NOMO-1 treated with DMSO at 0.1 percent for 48 hours (cell line): ENCODE data around the gene MAEA.

Experiments
- DNase-seq: peaks from one replicate; lab custom pipeline; 2025; ENCODE audit not compliant: unreplicated experiment; lab: John Stamatoyannopoulos, UW

Gene MAEA

DNA sequence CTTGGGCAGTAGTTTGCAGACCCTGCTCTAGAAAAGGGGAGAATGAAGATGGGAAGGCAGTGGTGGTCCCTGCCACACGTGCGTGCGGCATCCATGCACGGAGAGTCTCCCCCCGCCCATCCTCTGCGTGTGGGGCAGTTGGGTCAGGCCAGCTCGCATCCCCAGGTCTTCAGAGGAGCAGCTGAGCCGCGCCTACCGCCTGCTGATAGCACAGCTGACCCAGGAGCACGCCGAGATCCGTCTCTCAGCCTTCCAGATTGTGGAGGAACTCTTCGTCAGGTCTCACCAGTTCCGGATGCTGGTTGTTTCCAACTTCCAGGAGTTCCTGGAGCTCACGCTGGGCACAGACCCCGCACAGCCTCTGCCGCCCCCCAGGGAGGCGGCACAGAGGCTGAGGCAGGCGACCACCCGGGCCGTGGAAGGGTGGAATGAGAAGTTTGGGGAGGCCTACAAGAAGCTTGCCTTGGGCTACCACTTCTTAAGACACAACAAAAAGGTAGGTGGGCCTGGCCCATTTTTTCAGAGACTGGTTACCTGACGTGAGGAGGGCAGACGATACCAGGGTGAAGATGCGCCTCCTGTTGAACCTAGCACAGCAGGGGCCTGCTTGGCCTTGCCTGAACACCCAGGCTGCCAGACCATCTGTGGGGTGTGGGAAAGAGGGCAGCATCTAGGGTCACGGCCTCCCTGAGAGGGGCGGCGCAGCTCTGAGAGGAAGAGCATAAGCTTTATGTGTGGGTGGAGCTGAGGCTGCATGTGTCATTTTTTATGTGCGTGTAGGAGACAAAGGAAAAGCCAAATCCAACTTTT lies 59.9 kb downstream of the MAEA start:
- DNase-seq, result no peak

DNA sequence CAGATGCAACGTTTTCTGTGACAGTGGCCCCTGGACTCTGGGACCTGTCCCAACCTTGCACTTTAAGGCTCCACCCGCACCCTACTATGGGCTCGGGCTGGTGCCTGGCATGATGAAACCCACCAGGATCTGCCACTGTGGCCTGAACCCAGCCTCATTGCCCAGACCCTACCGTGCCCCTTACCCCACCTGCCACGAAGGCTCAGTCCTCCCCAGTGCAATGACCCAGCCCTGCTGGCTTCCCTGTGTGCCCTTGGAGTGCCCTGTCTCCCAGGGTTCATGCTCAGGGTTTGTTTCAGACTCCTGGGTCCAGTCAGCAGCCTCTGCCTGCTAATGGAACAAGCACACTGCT lies 60.5 kb downstream of the MAEA start:
- no peak for DNase-seq

DNA sequence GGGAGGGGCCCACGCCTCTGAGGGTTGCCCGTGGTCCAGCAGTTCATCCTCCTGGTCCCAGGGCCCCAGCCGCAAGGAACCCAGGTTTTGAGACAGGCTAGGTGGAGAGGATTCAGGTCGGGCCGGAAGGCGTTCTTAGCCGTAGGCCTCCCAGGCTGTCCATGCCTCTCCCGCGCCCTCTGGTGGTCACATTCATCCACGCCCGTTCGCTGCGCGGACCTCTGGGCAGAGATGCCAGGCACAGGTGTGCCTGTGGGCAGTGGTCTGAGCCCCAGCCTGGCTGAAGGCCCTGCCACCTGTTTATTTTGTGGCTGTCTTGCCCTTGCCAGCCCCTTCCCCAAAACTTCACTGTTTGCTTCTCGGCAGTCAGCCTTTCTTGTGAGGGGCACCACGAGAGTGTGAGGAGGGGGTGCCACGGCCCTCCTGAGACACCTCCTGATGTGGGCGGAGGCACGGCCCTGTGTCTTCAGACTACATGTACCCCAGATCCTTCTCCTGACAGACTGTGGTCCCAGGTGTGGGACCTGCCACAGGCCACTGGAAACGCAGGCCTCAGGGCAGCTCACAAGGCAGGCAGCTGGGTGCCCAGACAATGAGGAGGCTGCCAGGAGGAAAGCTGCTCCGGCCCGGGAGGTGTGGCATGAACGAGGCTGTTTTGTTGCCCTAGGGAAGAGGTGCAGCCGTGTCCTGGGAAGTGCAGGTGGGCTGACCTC lies 62.3 kb downstream of the MAEA start:
- DNase-seq, result peak; percentile 47

DNA sequence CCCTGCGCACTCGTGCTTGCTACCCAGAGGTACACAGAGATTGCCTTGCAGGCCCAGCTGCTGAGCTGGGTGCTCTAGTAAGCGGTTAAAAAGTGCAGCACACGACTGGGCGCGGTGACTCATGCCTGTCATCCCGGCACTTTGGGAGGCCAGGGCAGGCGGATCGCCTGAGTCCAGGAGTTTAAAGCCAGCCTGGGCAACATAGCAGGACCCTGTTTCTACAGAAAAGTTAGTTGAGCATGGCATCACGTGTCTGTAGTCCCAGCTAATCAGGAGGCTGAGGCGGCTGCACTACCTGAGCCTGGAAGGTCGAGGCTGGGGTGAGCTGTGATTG lies 62.8 kb downstream of the MAEA start:
- no peak for DNase-seq

DNA sequence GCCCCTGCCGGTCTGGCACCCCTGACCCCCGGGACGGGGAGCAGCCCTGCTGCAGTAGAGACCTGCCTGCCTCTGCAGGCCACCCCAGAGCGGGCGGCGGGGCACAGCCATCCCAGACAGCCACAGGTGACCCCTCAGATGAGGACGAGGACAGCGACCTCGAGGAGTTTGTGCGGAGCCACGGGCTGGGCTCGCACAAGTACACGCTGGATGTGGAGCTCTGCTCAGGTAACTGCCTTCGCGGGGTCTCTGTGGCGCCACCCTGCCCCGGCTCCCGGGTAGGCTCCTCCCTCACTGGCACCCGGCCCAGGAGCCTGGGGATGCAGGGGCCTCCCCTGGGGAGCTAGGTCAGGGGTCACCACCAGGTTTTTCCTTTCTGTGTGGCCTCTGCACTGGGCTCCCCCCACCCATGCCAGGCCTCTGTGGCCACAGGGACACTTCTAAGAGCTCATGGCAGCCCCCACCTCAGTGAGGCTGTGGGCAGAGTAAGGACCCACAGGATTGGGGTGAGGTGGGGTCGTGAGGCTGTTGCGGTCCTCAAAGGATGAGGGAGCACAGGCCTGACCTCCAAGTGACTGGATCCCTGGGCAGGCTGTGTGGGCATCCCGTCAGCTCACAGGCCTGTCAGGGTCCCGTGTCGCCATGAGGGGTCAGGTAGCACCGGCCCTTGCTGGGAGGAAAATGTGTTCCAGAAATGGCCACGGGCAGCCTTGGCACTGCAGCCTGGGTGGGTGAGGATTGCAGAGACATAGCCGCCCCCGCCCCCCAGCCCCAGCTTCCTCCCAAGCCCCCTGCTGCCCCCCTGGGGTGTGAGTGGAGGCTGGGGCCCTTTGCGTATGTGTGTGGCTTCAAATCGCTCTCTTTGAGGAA lies 63.7 kb downstream of the MAEA start:
- DNase-seq, result no peak

DNA sequence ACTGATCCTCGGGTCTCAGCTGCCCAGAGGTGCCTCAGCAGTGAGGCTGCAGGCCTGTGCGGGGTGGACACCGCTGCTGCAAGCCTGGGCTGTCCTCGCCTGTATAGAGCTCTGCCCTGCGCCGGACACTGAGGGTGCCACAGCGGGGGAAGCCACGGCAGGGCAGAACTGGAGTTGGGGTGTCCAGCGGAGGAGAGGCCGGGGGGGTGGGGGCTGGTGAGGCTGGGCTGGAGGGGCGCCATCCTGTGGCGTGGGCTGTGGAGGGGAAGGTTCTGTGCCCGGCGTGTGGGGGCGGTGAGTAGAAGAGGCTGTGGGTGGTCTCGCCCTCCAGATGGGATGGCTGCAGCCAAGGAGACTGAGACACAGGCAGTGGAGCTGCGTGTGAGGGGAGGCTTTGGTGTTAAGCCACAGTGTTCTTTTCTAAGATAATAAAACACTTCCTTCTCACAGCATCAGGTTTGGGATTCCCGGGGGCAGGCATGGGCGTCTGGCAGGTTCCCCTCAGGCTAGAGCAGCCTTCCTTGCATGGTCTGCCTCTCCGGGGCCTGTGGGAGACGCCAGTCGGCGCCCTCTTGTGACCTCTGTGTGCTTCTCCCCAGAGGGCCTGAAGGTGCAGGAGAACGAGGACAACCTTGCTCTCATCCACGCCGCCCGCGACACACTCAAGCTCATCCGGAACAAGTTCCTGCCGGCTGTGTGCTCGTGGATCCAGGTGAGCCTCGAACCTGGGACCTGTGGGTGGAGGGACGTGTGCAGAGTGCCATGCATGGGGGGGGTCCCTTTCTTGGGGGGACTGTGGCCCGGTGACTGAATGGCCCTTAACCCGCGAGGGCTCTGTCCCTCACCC lies 64.7 kb downstream of the MAEA start:
- DNase-seq, result no peak

DNA sequence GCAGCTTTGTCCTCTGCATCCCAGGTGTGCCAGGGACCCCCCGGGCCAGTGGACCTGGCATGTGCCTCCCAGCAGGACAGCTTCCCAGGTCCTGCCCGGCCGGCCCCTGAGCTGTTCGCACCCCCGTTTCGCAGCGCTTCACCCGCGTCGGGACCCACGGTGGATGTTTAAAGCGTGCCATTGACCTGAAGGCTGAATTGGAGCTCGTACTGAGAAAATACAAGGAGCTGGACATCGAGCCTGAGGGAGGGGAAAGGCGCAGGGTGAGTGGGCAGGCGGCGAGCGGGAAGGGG lies 65.2 kb downstream of the MAEA start:
- no peak for DNase-seq

DNA sequence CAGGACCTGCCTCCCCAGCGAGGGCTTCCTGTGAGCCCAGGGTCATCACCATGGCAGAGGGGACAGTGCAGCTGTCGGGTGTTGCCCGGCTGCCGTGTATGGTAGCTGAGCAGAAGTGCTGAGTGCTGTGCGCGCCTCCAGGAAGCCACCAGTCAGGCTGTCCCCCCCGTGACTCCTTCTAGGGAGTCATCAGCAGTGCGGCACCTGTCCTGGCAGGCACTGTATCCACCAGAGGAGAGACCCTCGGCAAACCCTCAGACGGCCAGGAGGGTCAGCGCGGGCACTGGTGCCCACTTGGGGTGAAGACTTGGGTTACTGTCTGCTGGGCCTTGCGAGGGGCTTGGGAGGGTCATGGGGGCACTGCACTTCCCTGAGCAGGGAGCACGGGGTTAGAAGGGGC lies 65.7 kb downstream of the MAEA start:
- DNase-seq, result no peak

DNA sequence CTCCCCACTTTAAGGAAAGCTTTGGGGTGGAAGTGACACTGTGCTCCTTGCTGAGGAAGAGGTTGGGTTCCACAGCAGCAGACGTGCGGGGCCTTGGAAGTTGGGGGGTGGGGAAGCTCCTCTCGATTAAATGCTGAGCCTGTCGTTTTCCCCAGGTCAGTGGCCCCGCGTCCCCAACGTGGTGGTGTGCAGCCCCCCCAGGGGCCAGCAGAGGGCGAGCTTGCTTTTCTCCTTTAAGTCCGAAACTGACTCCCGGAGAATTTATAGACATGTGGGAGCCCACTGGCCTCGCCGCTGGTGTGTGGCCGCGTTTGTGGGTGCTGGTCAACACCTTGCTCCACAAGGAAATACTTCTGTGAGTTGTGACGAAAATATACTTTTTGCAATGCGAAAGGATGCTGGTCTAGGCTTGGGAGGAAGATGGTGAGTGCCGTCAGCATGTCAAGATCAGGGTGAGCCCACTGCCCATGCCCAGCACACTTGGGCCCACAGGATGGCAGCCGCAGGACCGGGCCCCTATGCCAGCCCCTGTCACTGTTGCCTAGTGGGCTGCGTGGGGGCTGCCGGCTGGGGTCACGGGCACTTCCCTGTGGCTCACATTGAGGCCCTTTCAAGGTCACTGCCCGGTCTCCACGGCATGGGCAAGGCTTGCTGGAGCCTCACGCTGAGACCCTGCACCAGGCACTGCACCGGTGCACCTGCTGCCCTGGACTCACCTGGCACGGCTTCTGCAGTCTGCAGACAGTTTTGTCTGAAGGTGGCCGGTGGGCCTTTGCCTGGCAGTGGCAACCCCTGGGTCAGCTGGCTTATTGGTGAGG lies 66.7 kb downstream of the MAEA start:
- DNase-seq, result peak; percentile 38

DNA sequence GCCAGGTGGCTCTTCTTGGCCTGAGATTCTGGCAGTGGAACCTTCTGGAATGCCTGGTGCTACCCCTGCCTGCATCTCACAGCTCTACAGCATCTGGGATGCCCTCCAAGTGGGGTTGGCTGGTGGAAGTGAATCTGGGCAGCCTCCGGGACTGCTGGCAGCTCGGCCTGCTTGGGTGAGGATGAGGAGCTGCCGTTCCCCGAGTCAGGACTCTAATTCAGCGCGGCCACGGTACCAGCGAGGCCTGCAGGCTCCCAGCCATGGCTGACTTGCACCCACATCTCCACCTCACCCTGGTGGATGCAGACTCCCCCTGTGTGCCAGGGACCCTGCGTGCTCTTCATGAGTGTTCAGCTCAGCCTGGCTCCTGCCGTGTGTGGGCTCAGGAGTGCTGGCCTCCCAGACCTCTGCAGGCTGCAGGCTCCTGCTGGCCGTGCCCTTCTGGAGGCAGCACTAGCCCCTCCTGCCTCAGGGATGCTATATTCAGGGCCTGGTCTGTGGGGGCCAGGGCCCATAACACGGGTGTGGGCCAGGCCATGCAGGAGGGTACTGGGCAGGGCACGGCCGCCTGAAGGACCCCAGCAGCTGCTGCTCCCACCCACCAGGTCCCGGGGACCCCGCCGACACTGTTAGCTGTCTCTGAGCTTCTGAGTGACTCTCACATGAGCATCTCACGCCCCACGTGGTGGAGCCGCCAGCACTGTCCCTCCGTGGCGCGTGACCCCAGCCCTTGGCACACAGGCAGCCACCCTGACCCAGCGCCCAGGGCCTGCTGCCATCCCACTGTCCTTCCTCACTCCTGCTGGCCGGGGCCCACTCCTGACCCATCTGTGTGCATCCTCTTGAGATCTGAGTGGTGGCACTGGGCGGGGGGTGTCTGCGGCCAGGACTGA lies 67.9 kb downstream of the MAEA start:
- DNase-seq, result no peak

DNA sequence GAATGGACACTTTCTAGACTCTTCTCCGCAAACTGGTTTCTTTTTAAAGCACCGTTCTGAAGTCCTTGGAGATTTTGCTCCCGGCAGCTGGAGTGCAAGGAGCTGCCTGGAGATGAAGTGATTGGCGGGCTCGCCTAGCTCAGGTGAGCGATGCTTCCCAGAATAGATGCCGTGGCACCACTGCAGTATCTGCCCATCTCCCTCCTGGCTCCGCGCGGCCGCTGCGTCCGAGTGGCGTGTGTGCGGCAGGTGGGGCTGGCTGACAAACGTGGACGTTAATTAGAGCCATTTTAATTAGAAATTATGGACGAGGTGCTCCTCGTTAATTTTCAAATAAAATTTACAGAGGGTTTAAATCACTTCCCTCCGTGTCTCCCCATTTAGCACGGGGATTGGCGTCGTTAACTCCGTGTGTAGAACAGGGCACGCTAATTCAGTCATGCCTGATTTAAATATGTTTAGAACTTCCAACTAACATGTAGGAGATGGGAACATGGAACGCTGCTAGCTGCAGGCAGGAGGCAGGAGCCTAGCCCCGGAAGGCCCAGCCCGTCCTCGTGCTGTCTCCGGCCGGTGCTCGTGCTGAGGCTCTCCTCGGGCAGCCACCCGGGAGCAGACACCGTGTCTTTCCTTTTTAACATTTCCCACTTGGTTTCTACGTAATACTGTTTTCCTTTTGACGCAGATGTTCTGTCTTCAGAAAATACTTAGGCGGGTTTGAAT lies 68.9 kb downstream of the MAEA start:
- DNase-seq, result no peak

DNA sequence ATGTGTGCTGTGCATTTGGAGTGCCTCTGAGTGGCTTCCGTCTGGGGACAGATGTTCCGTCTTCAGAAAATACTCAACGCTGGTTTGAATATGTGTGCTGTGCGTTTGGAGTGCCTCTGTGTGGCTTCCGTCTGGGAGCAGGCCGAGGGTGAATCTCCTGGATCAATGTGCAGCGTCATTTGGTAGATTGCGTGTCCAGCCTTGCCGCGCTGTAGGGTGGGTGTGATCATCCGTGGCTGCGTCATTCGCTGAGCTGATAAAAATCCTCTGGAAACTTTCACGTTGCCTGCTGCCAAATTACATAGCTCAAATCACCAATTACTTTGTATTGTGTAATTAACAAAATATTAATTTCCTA lies 69.4 kb downstream of the MAEA start:
- DNase-seq, result no peak

DNA sequence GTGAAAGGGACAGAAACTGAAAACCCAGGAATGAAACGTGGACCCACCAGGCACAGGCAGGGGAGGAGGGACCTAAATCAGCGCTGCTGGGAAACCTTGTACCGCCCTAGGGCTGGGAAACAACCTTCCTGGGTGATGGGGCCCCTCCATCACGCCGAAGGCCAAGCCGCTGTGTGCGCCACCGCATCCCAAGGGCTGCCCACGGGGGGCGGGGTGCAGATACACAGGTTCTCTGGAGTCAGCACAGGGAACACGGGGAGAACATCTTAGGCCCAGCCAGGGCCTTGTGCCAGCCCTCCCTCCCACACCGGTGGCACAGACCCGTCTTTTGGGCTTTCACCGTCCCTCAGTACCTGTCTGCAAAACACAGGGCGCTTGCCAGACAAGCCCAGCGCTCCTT lies 70.3 kb downstream of the MAEA start:
- no peak for DNase-seq

DNA sequence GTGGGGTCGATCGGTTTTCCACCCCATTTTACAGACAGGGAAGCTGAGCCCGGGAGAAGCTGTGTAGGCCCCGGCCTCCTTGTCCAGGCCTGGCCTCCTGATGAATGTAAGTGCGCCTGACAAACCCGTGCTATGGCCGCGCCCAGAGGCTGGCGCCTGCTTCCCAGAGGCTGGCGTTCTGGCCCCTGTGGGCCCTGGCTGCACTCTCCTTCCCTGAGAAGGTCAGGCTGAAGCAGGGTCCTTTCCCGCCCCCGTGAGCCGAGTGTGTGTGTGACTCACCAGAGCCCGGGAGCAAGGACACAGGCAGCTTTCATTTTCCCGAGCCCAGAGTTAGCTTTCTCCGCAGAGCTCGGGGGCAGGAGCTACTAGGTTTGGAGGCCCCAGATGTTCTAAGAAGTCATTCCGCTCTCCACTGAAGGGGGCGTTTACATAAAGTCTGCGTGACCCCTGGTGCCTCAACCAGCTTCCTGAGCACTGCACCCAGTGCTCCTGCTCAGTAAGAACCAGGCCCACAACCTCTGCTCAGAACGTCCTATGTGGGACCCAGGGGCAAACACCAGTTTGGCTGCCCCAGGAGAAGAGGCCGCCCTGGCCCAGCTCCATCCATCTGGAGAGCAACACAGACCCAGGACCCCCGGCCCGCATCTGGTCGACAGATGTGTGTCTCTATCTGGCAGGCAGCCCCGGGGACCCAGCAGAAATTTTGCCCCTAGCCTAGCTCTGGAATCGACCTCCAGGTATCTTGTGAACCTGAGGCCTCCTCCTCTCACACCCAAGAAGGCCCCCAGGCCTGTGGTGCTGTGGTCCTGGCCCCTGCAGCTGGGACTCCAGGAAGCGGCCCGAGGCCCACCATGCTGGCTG lies 71.0 kb downstream of the MAEA start:
- no peak for DNase-seq

DNA sequence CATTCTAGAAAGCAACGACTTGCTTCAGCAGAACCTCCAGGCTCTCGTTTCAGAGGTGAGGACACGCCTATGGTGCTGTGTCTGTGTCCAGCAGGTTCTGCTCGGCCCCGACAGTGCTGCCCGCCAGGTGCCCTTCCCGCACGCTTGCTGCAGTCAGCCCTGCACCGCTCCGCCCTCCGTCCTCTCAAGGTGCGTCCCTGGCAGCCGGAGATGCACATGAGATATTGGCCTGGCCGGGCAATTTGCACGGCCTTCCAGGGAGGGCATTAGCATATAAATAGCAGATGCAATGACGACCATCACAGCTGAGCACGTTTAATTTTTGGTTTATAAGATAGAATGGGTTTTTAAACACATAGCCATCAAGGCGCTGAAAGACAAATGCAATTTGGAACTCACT lies 71.7 kb downstream of the MAEA start:
- no peak for DNase-seq

DNA sequence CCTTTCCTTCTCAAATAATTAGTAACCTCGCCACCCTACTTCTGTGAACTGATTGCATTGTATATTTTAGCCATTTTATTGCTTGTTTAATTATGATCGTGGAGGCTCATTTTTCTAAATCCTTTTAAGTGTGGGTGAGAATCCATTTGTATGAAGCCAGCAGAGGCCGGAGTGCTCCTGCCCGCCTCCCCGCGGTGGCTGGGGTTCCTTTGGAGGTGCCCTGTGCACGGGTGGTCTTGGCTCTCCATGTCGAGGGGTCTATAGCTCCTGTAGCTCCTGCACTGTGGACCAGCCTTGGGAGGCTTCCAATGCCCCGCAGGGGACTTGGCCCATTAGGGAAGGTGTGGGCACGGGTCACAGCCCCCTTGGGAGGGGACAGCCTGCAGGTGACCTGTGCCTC lies 72.4 kb downstream of the MAEA start:
- no peak for DNase-seq

DNA sequence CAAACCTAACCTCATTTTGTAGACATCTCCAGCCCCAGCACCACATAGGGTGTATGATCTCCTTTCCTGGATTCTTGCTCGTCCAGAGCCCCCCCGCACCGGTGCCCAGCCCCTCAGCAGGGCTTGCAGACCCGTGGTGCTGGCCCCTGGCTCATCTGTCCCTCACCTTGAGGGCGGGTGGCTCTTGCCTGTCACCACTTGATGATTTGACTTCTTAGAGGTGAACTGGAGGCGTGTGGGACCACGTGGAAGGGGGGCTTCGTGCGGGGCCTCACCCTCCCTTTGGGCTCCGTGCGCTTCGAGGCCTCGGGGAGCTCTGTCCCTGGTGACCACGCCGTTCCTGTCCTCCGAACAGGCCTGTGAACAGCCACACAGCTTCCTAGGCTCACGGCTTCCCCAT lies 72.8 kb downstream of the MAEA start:
- DNase-seq, result no peak

DNA sequence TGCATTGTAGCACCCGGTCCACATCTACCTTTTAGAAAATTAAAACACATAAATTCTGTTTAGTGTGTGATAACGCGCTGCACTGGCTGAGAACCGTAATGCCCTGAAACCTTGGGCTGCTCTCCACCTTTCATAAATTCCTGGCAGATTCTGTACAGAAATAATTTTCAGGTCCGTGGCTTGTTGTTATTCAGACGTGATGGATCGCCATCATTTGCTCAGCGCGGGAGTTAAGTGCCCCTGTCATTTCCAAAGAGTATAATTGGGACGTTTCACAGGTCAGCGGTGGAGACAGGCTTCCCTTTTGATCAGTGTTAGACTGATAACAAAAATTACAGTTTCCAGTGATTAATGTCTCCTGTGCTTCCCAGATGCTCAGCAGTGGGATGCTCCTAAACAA lies 73.8 kb downstream of the MAEA start:
- DNase-seq, result no peak
